GDM1 (cell line): ENCODE results near the gene CEMIP2.
"Not testable (repeated sequence)": the region's sequence is repeated elsewhere in the genome, so short reads cannot be mapped to it uniquely, and the experiment has no call there.

Source experiments
- DNase-seq: peaks from one replicate; lab custom pipeline; 2025; lab: John Stamatoyannopoulos, UW

The CEMIP2 gene

GRCh38 chr9:71706176-71706575 lies 62.1 kb downstream of the CEMIP2 start:
- DNase-seq: no peak

DNA sequence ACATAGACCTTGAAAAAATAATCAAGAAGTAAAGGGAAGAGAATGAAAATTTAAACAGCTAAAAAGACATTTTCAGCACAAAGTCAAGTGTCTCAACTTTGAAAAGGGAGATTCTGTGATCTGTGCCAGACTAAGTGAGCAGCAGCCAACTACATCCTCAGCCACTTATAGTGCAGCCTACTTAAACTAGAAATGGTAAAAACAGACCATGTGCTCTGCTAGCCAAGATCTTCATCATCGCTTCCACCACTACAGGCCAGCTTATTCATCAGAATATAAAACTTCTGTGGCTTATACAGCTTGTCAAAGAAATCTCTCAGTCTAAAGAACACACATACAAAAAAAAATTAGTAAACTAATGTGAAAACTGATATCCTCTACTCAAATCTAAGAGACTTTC lies 63.5 kb downstream of the CEMIP2 start:
- no peak for DNase-seq

- no peak for DNase-seq
Observed at GRCh38 chr9:71703172-71703872, 65.0 kb downstream of the CEMIP2 start.

- DNase-seq: no peak
Observed at GRCh38 chr9:71697882-71698281, 70.4 kb downstream of the CEMIP2 start.

DNA sequence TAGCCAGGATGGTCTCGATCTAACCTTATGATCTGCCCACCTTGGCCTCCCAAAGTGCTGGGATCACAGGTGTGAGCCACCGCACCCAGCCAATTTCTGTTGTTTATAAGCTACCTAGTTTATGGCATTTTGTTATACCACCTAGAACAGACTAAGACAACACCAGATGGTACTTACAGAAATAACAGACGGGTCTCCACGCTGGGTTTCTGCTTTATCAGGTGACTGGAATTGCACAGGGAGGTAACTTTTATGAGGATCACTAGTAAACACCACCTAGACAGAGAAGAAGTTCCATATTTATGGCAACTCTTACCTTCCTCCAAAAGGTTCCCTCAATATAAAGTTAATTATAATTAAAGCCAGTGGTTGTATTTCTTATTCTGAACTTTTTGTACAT lies 74.0 kb downstream of the CEMIP2 start:
- no peak for DNase-seq

DNA sequence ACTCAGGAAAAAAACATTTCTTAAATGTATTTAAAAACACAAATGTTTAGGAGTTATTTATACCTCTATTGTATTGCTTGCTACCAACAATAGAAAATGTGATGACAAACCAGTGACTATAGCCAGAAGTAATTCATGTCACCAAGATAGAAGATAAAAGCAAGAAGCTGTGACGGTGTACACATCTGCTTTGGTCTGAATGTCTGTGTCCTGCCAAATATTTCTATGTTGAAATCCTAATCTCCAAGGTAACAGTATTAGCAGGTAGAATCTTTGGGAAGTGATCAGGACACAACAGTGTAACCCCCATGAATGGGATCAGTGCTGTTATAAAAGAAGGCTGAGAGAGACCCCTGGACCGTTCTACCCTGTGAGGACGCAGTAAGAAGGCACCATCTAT lies 74.7 kb downstream of the CEMIP2 start:
- no peak for DNase-seq

DNA sequence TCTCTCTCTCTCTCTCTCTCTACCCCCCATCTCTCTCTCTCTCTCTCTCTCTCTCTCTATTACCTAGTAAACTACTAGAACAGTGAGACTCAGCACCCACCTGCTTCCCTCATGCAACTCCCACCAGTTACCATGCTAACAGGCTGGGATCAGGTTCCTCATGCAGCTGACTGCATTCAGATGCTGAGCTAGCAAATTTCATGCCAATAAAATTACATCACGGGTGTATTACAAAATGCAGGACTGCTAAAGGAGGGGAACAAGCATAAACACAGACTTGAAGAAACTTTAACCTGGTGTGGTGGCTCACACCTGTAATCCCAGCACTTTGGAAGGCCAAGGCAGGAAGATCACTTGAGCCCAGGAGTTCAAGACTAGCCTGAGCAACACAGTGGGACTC lies 76.0 kb downstream of the CEMIP2 start:
- no peak for DNase-seq

DNA sequence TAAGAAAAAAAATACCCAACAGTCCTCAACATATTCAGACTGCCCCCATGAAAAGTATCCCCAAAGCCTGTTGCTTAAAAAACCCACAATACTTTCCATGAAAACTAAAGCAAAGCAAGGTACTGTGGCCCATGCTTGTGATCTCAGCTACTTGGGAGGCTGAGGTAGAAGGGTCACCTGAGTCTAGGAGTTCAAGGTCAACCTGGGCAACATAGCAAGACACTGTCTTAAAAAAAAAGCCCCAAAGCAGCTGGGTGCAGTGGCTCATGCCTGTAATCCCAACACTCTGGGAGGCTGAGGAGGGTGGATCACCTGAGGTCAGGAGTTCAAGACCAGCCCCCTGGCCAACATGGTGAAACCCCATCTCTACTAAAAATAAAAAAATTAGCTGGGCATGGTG lies 76.7 kb downstream of the CEMIP2 start:
- not testable (repeated sequence) for DNase-seq

- DNase-seq: no peak
Observed at GRCh38 chr9:71690689-71691435, 77.5 kb downstream of the CEMIP2 start.

- DNase-seq: no peak
Observed at GRCh38 chr9:71690063-71690688, 78.1 kb downstream of the CEMIP2 start.

DNA sequence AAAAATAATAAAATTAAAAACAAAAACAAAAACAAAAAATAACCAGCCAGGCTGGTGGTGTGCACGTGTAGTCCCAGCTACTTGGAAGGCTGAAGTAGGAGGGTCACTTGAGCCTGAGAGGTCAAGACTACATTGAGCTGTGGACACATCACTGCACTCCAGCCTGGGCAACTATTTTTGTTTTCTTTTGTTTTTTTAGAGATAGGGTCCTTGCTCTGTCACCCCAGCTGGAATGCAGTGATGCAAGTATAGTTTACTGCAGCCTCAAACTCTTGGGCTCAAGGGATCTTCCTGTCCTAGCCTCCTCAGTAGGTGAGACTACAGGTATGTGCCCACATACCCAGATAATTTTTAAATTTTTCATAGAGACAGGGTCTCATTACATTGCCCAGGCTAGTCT lies 80.6 kb downstream of the CEMIP2 start:
- no peak for DNase-seq

DNA sequence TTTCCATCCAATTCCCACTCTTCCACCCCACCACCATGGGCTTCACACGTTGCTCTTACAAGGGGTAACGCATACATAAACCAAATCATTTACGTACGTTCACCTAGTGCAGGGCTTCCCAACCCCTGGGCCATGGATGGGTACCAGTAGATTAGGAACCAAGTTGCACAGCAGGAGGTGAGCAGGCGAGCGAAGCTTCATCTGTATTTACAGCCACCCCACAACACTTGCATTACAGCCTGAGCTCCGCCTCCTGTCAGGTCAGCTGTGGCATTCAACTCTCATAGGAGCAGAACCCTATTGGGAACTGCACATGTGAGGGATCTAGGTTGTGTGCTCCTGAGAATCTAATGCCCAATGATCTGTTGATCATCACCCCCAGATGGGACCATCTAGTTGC lies 82.3 kb downstream of the CEMIP2 start:
- DNase-seq: no peak

DNA sequence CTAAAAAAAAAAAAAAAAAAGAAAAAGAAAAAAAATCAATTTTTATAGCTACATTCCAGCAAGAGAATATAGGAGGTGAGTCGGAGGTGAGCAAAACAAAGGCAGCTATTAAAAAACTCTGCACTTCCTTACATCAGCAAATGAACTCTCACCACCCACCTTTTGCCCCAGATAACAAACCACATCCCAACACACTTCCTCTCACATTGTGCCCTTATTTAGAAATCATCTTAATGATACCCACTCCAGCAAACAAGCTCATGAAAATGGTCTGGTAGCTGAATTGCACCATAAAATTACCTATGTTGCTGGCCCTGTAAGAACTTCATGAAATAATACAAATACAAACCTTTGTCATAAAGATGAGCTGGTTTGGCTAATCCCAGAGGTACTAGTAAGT lies 82.9 kb downstream of the CEMIP2 start:
- DNase-seq: peak; percentile 42

DNA sequence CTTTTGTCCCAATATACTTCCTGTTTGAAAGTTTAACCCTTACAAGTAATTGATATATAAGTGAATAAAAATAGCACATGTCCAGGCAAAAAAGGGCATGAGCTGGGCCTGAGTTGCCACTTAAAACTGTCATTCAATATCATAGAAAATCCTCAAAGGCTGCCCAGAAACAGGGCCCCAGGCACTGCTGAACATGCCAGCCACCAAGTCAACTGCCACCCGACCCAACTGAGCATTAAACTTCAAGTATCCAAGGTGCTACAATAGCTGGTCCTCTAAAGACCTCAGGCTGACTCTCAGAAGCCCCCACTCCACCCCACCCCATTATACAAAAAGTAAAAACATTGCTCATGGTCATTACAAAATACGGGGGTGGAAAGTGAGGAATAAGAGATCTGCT lies 83.7 kb downstream of the CEMIP2 start:
- no peak for DNase-seq

DNA sequence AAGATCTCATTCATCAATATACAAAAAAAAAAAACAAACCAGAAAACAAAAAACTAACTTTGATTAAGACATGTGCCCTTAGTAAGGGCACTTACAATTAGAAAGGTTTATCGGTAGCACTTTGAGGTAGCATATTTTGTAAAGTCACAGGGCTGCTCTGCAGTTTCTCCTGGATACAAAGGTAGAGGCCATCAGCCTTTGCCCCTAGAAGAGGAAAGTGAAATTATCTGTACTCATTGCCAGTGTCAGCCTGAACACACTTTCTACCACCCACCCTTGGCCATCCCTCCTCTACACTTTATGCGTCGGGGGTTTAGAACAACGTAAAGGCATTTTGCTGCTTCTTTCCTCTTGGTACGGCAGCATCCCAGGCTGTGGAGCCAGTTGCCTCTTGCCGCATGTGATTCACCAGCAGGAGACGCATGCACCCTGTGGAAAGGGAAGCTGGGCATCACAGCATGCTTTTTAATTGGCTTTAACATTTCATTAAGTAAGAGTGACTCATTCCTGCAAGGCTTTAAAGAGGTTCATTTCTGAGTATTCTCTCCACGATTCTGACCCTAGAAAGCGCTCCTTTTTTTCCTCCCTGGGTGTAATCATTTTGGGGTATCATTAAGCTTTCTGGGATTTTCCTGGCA lies 84.6 kb downstream of the CEMIP2 start:
- DNase-seq: peak; percentile 34

DNA sequence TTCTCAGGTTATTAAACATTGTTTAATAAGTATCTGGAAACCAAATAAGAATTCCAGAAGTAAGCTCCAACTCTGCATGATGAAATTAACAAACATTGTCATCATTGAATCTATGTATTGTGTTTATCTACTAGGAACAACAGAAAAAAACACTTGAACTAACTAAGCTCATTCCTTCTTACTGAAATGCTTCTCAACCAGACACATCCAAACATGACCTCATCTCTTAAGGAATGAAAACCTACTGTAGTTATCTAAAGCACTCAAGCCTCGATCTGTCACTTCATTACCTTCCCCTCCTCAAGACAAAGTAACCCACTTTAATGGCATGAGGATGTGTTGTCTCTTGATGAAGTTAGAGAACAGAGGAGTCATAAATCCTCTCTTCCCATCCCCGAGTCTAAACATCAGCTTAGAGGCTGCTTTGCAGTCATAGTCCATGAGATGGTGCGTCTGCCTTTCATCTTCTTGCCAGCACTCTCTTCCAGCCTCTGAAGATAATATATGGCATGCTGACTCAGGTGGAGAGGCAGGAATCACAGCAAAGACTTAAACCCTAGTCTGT lies 86.5 kb downstream of the CEMIP2 start:
- DNase-seq: no peak

DNA sequence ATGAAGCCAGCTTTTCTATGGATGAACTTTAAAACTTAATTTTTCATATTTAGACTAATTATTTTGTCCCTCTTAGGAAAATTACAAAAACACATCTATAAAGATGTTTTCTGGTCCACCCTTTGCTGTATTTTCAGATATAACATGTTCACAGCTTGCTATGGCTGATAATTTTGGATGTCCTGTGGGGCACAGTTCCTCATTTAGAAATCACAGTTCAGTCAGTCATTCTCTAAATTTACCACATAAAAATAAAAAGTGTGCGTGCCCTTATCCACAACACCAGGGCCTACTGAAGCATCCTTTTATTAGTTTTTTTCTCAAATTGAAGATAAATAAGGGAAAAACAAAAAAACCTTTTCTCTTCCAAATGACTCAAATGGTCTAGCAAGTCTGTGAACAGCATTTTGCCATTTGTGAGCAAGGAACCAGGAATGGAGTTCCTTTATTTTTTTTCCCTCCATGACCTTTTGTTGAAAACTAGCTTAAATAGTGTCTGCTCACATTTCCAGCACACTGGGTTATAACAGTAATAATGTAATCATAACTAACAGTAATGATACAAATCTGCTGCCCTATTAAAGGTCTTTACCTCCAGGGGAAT lies 87.1 kb downstream of the CEMIP2 start:
- no peak for DNase-seq

GRCh38 chr9:71680189-71680980 lies 87.9 kb downstream of the CEMIP2 start:
- DNase-seq: no peak

- no peak for DNase-seq
Observed at GRCh38 chr9:71678999-71679398, 89.3 kb downstream of the CEMIP2 start.

DNA sequence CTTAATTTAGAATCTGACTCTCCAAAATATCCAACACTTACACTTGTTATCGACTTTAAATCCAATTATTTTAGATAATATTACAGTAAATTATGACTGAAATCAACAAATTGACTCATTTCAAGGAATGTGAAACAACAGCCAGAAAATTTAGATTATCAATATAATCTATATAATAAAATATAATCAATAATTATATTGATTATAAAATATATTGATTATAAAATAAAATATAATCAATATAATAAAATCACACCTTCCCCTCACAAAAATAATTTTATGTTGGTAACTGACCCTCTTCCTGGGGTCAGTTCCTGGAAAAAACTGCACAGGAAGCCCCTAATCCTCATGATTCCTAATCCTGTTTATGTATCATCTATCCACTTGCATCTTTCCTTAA lies 91.1 kb downstream of the CEMIP2 start:
- DNase-seq: no peak

GRCh38 chr9:71676460-71676859 lies 91.9 kb downstream of the CEMIP2 start:
- no peak for DNase-seq
